Measurements from ENCODE around the gene PRKG1. TPM values are rescaled to one million over a fixed set of nuclear protein-coding genes. Genes with fewer than 3 reads are reported as not detected.

The PRKG1 gene
- total RNA-seq, 2 donors from 2014 or later: 1.3 to 2.7 TPM

GRCh38 chr10:51910596-51910995 is 836.3 kb downstream of the PRKG1 start:
- Mint-ChIP-seq H3K36me3 (ENCODE audit: low read depth) (no peaks in the 10 kb centered on the region), H3K27ac (peak overlapping the region; percentile 42), H3K4me3 (no peak overlapping the region), H3K27me3 (ENCODE audit: insufficient read depth) (peaks cover 2% of the 10 kb centered on the region), H3K9me3 (peaks cover 3% of the 10 kb centered on the region), H3K4me1 (peaks cover 48% of the 10 kb centered on the region)
- Histone ChIP-seq H3K36me3 (ENCODE audit: control insufficient read depth, insufficient read depth, low read length) (no peaks in the 10 kb centered on the region), H3K4me1 (ENCODE audit: control insufficient read depth, insufficient read depth, low read length) (peaks cover 6% of the 10 kb centered on the region), H3K4me3 (ENCODE audit: low read length) (no peak overlapping the region), H3K9ac (ENCODE audit: extremely low read depth, low read length, poor library complexity, severe bottlenecking) (no peak overlapping the region), H3K27me3 (ENCODE audit: control insufficient read depth, insufficient read depth, low read length, poor library complexity, severe bottlenecking) (peaks cover 4% of the 10 kb centered on the region), H3K9me3 (ENCODE audit: control insufficient read depth, low read length) (peaks cover 8% of the 10 kb centered on the region), H3K27ac (ENCODE audit: low read depth, low read length) (no peak overlapping the region)
- 42 to 68% methylated on average over 2 to 3 of the region's 3 CpGs for WGBS, 2 experiments (ENCODE audit: insufficient coverage in 1 of 2, insufficient read length in 1 of 2)
- no peak for TF ChIP-seq CTCF (conservative IDR thresholded peaks at IDR 0.05)
- peak; percentile 50 for DNase-seq

GRCh38 chr10:51911723-51912122 is 837.4 kb downstream of the PRKG1 start:
- Mint-ChIP-seq H3K27me3 (ENCODE audit: insufficient read depth) (peaks cover 2% of the 10 kb centered on the region), H3K4me3 (no peak overlapping the region), H3K36me3 (ENCODE audit: low read depth) (no peaks in the 10 kb centered on the region), H3K4me1 (peaks cover 43% of the 10 kb centered on the region), H3K27ac (no peak overlapping the region), H3K9me3 (peaks cover 3% of the 10 kb centered on the region)
- Histone ChIP-seq H3K36me3 (ENCODE audit: control insufficient read depth, insufficient read depth, low read length) (no peaks in the 10 kb centered on the region), H3K4me3 (ENCODE audit: low read length) (no peak overlapping the region), H3K27ac (ENCODE audit: low read depth, low read length) (no peak overlapping the region), H3K9me3 (ENCODE audit: control insufficient read depth, low read length) (peaks cover 8% of the 10 kb centered on the region), H3K27me3 (ENCODE audit: control insufficient read depth, insufficient read depth, low read length, poor library complexity, severe bottlenecking) (peaks cover 4% of the 10 kb centered on the region), H3K4me1 (ENCODE audit: control insufficient read depth, insufficient read depth, low read length) (peaks cover 6% of the 10 kb centered on the region), H3K9ac (ENCODE audit: extremely low read depth, low read length, poor library complexity, severe bottlenecking) (no peak overlapping the region)
- WGBS, 2 experiments (ENCODE audit: insufficient coverage in 1 of 2, insufficient read length in 1 of 2): 82 to 89% methylated on average over 2 of the region's 2 CpGs
- no peak for DNase-seq
- TF ChIP-seq CTCF (conservative IDR thresholded peaks at IDR 0.05): no peak

GRCh38 chr10:51915031-51915542 is 840.8 kb downstream of the PRKG1 start:
- peak overlapping the region; percentile 58 for H3K27ac Mint-ChIP-seq
- Histone ChIP-seq H3K4me3 (ENCODE audit: low read length) (no peak overlapping the region), H3K4me1 (ENCODE audit: control insufficient read depth, insufficient read depth, low read length) (peaks cover 18% of the 10 kb centered on the region), H3K27me3 (ENCODE audit: control insufficient read depth, insufficient read depth, low read length, poor library complexity, severe bottlenecking) (peaks cover 4% of the 10 kb centered on the region), H3K27ac (ENCODE audit: low read depth, low read length) (peak overlapping the region; percentile 28), H3K9ac (ENCODE audit: extremely low read depth, low read length, poor library complexity, severe bottlenecking) (no peak overlapping the region), H3K9me3 (ENCODE audit: control insufficient read depth, low read length) (no peaks in the 10 kb centered on the region), H3K36me3 (ENCODE audit: control insufficient read depth, insufficient read depth, low read length) (no peaks in the 10 kb centered on the region)
- TF ChIP-seq CTCF (conservative IDR thresholded peaks at IDR 0.05): no peak
- no peaks in the 10 kb centered on the region for H3K27me3 Mint-ChIP-seq (ENCODE audit: insufficient read depth)
- H3K4me3 Mint-ChIP-seq: peak overlapping the region; percentile 3
- no peaks in the 10 kb centered on the region for H3K36me3 Mint-ChIP-seq (ENCODE audit: low read depth)
- peaks cover 37% of the 10 kb centered on the region for H3K4me1 Mint-ChIP-seq
- no peaks in the 10 kb centered on the region for H3K9me3 Mint-ChIP-seq
- WGBS, 2 experiments (ENCODE audit: insufficient coverage in 1 of 2, insufficient read length in 1 of 2): 55% methylated on average over 1 of the region's 1 CpG; no CpG with 5 or more reads in 1 of the 2 experiments
- peak; percentile 55 for DNase-seq
